Karpas-422 (cell line): ENCODE data around the gene HNRNPUL2. TPM values are rescaled to one million over a fixed set of nuclear protein-coding genes. Genes with fewer than 3 reads are reported as not detected.
A peak's percentile ranks its signal among the peaks of the same experiment; 100 is the strongest.
"Not testable (repeated sequence)": the region's sequence is repeated elsewhere in the genome, so short reads cannot be mapped to it uniquely, and the experiment has no call there.

Experiments
- DNase-seq: peaks from one replicate; pipeline ENCODE4 v3.0.0-alpha.2; 2015
- H2AFZ ChIP-seq: fragments of 200-600 bp; sonication (generic); 2 replicates; pipeline ENCODE4 v1.6.1; 2014; ENCODE audit warnings: antibody characterized with exemption, low read length, mixed read lengths
- H3K27ac ChIP-seq: fragments of 200-600 bp; sonication (generic); 2 replicates; pipeline ENCODE4 v1.5.1; 2014; ENCODE audit warnings: mild to moderate bottlenecking, low read length, moderate library complexity
- H3K27me3 ChIP-seq: fragments of 200-600 bp; sonication (generic); 2 replicates; pipeline ENCODE4 v1.6.1; 2014; ENCODE audit warnings: low read length, mixed read lengths
- H3K36me3 ChIP-seq: fragments of 200-600 bp; sonication (generic); 2 replicates; pipeline ENCODE4 v1.6.1; 2014; ENCODE audit warnings: low read length, mixed read lengths; ENCODE audit not compliant: insufficient read depth
- H3K4me1 ChIP-seq: fragments of 200-600 bp; sonication (generic); 2 replicates; pipeline ENCODE4 v1.6.1; 2014; ENCODE audit warnings: mild to moderate bottlenecking, low read length, mixed read lengths
- H3K4me2 ChIP-seq: fragments of 200-600 bp; sonication (generic); 2 replicates; pipeline ENCODE4 v1.6.1; 2014; ENCODE audit warnings: low read length, low read depth, mild to moderate bottlenecking; ENCODE audit not compliant: poor library complexity, severe bottlenecking
- H3K4me3 ChIP-seq: fragments of 200-600 bp; sonication (generic); 2 replicates; pipeline ENCODE4 v1.5.1; 2014; ENCODE audit warnings: mild to moderate bottlenecking, antibody characterized with exemption, low read length, mixed read lengths
- H3K79me2 ChIP-seq: fragments of 200-600 bp; sonication (generic); 2 replicates; pipeline ENCODE4 v1.6.1; 2014; ENCODE audit warnings: mild to moderate bottlenecking, low read length, mixed read lengths
- H3K9ac ChIP-seq: fragments of 200-600 bp; sonication (generic); 2 replicates; pipeline ENCODE4 v1.6.0; 2014; ENCODE audit warnings: low read length
- H3K9me2 ChIP-seq: fragments of 200-600 bp; sonication (generic), shearing (Covaris generic); replicated peaks from 2 replicates; pipeline ENCODE4 v1.6.0; 2014; ENCODE audit warnings: mild to moderate bottlenecking, low read length, moderate library complexity; ENCODE audit not compliant: insufficient read depth
- H3K9me3 ChIP-seq: fragments of 300-700, 200-600 bp; sonication (generic); 2 replicates; pipeline ENCODE4 v1.6.1; 2014; ENCODE audit warnings: low read length, mixed read lengths
- H4K20me1 ChIP-seq: fragments of 200-600 bp; sonication (generic); 2 replicates; pipeline ENCODE4 v1.6.1; 2014; ENCODE audit warnings: mild to moderate bottlenecking, antibody characterized with exemption, low read length, low read depth; ENCODE audit not compliant: insufficient read depth
- total RNA-seq: library from RNA; depleted of rRNA; stranded (reverse); fragments of >200 nt; shearing (Covaris generic); gene quantifications from 2 replicates; pipeline ENCODE4 v1.2.3, GENCODE V29; 2014; ENCODE audit warnings: low replicate concordance

The HNRNPUL2 gene
- total RNA-seq, 1 experiment from 2014 or later = 13.9 TPM

DNA sequence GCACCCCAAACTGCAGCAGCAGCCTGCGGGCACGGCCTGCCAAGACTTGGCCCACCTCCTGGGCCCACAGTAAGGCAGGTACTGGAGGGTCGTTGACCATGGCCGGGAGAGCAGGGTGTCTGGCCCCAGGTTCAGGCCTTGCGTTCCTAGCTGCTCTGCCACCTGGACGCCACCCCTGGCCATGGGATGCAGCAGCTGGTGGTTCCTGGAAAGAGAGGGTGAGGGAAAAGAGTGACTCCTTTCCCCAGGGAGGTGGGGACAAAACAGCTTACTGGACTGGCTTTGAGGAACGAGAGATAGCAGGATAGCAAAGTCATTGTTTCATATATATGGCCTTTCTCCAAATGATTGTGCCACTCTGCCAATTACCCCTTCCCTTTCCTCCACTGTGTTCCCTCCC, 21.8 kb downstream of the HNRNPUL2 start:
- no peaks in the 10 kb centered on the region for H3K27me3 ChIP-seq
- H3K79me2 ChIP-seq = peaks cover 15% of the 10 kb centered on the region
- peaks cover 38% of the 10 kb centered on the region for H3K4me1 ChIP-seq
- peak overlapping the region; percentile 88 for H3K4me3 ChIP-seq
- H2AFZ ChIP-seq = no peak overlapping the region
- DNase-seq = peak; percentile 40
- H3K9ac ChIP-seq = peak overlapping the region; percentile 78
- peak overlapping the region; percentile 94 for H3K4me2 ChIP-seq
- H3K36me3 ChIP-seq = peaks cover 24% of the 10 kb centered on the region
- peak overlapping the region; percentile 57; the same call in 1 of the 2 replicates for H3K27ac ChIP-seq
- no peaks in the 10 kb centered on the region for H4K20me1 ChIP-seq
- no peaks in the 10 kb centered on the region for H3K9me3 ChIP-seq
- H3K9me2 ChIP-seq = no peaks in the 10 kb centered on the region

DNA sequence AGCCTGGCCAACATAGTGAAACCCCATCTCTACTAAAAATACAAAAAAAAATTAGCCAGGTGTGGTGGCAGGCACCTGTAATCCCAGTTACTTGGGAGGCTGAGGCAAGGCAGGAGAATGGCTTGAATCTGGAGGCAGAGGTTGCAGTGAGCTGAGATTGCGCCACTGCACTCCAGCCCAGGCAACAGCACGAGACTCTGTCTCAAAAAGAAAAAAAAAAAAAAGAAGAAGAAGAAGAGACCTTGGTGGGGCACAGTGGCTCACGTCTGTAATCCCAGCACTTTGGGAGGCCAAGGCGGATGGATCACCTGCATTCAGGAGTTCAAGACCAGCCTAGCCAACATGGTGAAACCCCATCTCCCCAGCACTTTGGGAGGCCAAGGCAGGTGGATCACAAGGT, 23.3 kb downstream of the HNRNPUL2 start:
- H3K4me3 ChIP-seq, H3K9me2 ChIP-seq, H3K27me3 ChIP-seq, H3K27ac ChIP-seq, H3K9me3 ChIP-seq, H3K4me2 ChIP-seq, H4K20me1 ChIP-seq, H3K9ac ChIP-seq, H2AFZ ChIP-seq: not testable (repeated sequence)
- peaks cover 15% of the 10 kb centered on the region for H3K79me2 ChIP-seq
- peaks cover 30% of the 10 kb centered on the region for H3K4me1 ChIP-seq
- H3K36me3 ChIP-seq = peaks cover 24% of the 10 kb centered on the region
- DNase-seq = peak; percentile 31

DNA sequence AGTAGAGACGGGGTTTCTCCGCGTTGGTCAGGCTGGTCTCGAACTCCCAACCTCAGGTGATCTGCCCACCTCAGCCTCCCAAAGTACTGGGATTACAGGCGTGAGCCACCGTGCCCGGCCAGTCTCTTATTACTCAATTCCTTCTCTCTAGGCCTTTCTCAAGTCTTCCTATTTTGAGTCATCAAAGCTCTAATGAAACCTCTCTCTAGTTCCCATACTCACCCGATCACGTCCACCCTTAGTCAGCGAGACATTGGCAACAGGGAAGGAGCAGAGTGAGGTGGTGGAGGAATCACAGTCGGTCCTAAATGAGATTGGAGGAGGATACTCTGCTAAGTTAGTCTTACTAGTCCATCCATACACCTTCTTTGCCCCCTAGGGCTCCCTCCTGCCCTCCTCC, 25.0 kb downstream of the HNRNPUL2 start:
- Histone ChIP-seq H3K4me2 (no peak overlapping the region), H3K9ac (no peak overlapping the region), H3K79me2 (peaks cover 15% of the 10 kb centered on the region), H3K36me3 (peaks cover 18% of the 10 kb centered on the region), H3K27me3 (no peaks in the 10 kb centered on the region), H3K9me2 (no peaks in the 10 kb centered on the region), H3K9me3 (no peaks in the 10 kb centered on the region), H3K27ac (no peak overlapping the region), H3K4me3 (no peak overlapping the region), H2AFZ (no peak overlapping the region), H3K4me1 (peaks cover 16% of the 10 kb centered on the region), H4K20me1 (no peaks in the 10 kb centered on the region)
- no peak for DNase-seq

DNA sequence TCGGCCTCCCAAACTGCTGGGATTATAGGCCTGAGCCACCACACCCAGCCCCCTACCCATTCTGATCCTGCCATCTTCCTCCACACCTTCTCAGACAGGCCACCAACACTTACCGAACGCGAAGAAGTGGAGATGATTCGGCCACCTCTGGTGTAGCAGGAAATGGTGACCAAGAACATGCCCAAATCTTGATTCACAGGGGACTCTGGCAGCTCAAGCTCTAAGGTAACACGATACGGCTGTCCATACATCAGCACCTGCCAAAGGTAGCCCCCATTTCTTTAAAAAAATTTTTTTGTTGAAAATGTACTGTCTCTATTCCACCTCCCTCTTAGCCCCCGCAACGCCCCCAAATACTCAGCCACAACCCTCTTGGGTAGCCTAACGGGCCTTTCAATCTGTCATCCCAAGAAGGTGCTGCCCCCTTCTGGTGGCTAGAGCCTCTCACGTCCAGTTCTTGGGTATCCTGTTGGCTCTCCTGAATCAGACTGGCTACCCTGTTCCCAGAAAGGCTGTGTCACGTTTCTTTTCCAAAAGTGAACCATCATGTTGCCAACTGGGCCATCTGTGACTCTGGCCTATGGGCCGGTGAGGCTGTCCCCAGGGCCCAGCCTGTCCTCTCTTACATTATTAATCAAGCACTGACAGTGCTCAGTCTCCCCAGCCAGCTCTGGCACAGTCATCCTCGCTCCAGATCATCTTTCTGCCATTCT, 32.6 kb downstream of the HNRNPUL2 start:
- Histone ChIP-seq H3K27ac (no peak overlapping the region), H3K27me3 (no peaks in the 10 kb centered on the region), H4K20me1 (no peaks in the 10 kb centered on the region), H3K9ac (no peak overlapping the region), H3K4me1 (no peaks in the 10 kb centered on the region), H3K4me2 (no peak overlapping the region), H3K79me2 (no peaks in the 10 kb centered on the region), H3K9me3 (no peaks in the 10 kb centered on the region), H3K4me3 (no peak overlapping the region), H3K9me2 (no peaks in the 10 kb centered on the region), H2AFZ (no peak overlapping the region), H3K36me3 (peaks cover 24% of the 10 kb centered on the region)
- peak; percentile 85 for DNase-seq

DNA sequence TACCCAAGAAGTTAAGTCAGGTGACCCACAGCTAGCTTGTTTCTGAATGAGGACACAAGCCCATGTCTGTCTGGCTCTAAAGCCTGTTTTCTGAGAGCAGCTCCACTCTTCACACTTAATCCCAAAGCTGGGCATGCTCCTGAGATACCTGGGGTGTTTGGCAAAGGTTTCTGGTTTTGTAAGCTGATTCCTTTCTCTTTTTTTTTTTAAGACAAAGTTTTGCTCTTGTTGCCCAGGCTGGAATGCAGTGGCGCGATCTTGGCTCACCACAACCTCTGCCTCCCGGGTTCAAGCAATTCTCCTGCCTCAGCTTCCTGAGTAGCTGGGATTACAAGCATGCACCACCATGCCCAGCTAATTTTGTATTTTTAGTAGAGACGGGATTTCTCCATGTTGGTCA, 33.6 kb downstream of the HNRNPUL2 start:
- H3K27ac ChIP-seq = not testable (repeated sequence)

DNA sequence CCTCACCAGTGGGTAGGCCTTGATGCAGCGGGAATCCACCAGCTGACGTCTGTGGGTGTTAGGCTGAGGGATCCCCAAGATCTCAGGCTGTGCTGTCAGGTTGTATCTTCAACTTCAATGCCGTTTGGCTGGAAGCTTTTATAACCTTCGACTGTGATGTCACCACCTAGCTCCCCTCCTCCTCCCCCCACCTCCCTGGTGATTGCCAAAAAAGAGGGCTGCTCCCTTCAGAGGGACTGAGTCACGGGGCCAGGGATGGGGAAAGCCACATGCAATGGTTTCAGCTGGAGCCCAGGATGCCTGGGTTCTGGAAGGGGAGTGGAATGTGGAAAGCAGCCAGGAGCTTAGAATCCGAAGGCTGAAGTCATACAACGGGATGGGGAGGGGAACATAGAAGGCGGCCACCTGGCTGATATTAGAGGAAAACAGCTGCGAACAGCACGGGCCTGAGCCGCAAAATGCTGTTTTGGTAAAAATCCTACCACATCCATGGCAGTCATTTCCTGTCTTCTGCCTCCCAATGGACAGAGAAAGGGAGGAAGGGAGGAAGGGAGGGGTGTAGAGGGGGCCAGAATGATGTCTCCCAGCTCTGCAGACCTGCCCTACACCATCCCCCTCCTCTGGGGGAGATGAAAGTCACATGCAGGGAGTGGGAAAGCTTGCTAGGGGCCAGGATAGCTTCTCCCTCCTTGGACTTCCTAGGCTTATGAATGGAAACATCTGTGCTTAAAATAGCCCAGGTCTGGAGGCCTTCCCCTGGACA, 37.7 kb downstream of the HNRNPUL2 start, which contains the start of gene LRRN4CL:
Gene LRRN4CL, minus strand, starts transcription at position 110 of the 763 bp plus-strand sequence. CDS start 1,022 bp downstream, outside the sequence.
- H3K9ac ChIP-seq = no peak within 1 kb of the TSS
- H4K20me1 ChIP-seq = no peaks in the 10 kb centered on the region
- H2AFZ ChIP-seq = no peak within 1 kb of the TSS
- no peaks in the 10 kb centered on the region for H3K9me3 ChIP-seq
- no peak within 1 kb of the TSS for H3K4me2 ChIP-seq
- H3K79me2 ChIP-seq = no peaks in the 10 kb centered on the region
- H3K27ac ChIP-seq = no peak within 1 kb of the TSS
- no peak for DNase-seq
- no peaks in the 10 kb centered on the region for H3K4me1 ChIP-seq
- H3K36me3 ChIP-seq = peaks cover 24% of the 10 kb centered on the region
- no peaks in the 10 kb centered on the region for H3K9me2 ChIP-seq
- H3K27me3 ChIP-seq = no peaks in the 10 kb centered on the region
- H3K4me3 ChIP-seq = no peak within 1 kb of the TSS

More for the DNA sequence above, 33.6 kb downstream of the HNRNPUL2 start:
- not testable (repeated sequence) for H2AFZ ChIP-seq, H3K4me3 ChIP-seq, DNase-seq, H3K9me2 ChIP-seq, H3K4me2 ChIP-seq, H3K27me3 ChIP-seq, H3K79me2 ChIP-seq, H3K9ac ChIP-seq, H3K4me1 ChIP-seq, H4K20me1 ChIP-seq, H3K9me3 ChIP-seq
- H3K36me3 ChIP-seq = peaks cover 24% of the 10 kb centered on the region

DNA sequence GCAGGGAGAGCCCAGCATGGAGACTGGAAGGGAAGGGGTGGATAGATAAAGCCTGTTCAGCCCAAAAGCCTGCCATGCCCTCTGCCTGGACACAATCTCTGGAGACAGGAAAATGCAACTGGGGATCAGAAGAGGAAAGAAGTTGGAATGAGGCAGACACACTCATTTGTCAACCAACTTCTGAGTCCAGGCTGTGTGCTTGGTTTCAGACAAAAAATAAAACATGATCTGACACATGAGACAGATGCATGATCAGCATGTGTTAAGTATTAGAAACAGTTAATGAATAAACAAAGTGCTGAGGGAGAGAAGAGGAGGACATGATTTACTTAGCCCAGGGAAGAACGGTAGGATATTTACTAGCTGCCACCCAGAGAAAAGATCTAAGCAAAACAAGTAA, 38.8 kb downstream of the HNRNPUL2 start:
- Histone ChIP-seq H3K9ac (no peak overlapping the region), H3K9me2 (no peaks in the 10 kb centered on the region), H3K27ac (no peak overlapping the region), H3K36me3 (peaks cover 18% of the 10 kb centered on the region; the same call in 1 of the 2 replicates), H3K4me2 (no peak overlapping the region), H3K27me3 (no peaks in the 10 kb centered on the region), H3K4me1 (no peaks in the 10 kb centered on the region), H2AFZ (no peak overlapping the region), H3K79me2 (no peaks in the 10 kb centered on the region), H3K9me3 (no peaks in the 10 kb centered on the region), H4K20me1 (no peaks in the 10 kb centered on the region), H3K4me3 (no peak overlapping the region)
- no peak for DNase-seq
